22Rv1 (cell line): ENCODE data around the gene ACR.
A peak's percentile ranks its signal among the peaks of the same experiment; 100 is the strongest.
"Not testable (repeated sequence)": the region's sequence is repeated elsewhere in the genome, so short reads cannot be mapped to it uniquely, and the experiment has no call there.

Source experiments
- H3K27ac ChIP-seq: fragments of 450-650 bp; 2 replicates; pipeline ENCODE4 v1.5.1; 2017
- CTCF ChIP-seq: fragments of 450-650 bp; IDR thresholded peaks from 2 replicates; pipeline ENCODE4 v1.5.1; 2017; ENCODE audit warnings: mild to moderate bottlenecking

ACR gene

GRCh38 chr22:50756949-50757491 lies 19.0 kb downstream of the ACR start:
- peak overlapping the region; percentile 73 for H3K27ac ChIP-seq
- TF ChIP-seq CTCF, result 0 out of 2 replicates have a peak, but pooled peaks have one; percentile 8

- not testable (repeated sequence) for H3K27ac ChIP-seq
Observed at GRCh38 chr22:50759597-50760341, 21.8 kb downstream of the ACR start.

GRCh38 chr22:50761829-50762228 lies 23.8 kb downstream of the ACR start:
- H3K27ac ChIP-seq, result not testable (repeated sequence)

GRCh38 chr22:50764288-50764687 lies 26.3 kb downstream of the ACR start:
- H3K27ac ChIP-seq, result not testable (repeated sequence)

GRCh38 chr22:50775132-50775531 lies 37.1 kb downstream of the ACR start:
- not testable (repeated sequence) for H3K27ac ChIP-seq
- TF ChIP-seq CTCF, result peak; percentile 52

DNA sequence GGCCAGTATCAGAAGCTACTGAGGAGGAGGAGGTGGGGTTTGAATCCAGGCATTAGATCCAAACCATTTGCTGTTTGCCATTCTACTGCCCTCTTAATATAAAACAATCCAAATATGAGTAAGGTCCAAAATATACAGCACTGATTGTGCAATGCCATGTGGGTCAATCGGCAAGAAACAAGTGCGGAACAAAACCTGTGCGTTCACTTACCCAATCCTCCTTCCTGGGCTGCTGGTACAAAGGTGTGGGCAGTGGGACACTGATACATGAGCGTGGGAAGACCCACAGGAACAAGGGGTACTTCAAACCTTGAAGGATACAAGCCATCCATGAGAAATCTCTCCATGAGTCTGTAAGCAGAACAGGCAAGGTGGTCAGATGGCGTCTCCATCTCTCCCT lies 39.6 kb downstream of the ACR start:
- H3K27ac ChIP-seq, result not testable (repeated sequence)

DNA sequence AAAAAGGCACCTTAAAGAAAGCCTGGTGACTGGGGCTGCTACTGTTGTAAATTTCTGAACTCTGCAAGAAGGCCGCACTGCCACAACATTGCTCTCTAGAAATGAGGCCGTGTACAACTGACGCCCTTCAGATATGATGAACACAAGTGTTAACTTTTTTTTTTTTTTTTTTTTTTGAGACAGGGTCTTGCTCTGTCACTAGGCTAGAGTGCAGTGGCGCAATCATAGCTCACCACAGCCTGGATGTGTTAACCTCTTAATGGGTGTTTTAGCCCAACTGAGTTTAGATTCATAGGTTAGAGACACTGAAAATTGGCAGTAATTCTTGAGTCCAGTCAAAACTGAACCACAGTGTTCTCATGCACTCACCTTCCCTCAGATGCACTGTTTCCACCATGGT lies 42.2 kb downstream of the ACR start:
- not testable (repeated sequence) for H3K27ac ChIP-seq

GRCh38 chr22:50782253-50782652 lies 44.2 kb downstream of the ACR start:
- H3K27ac ChIP-seq, result not testable (repeated sequence)

GRCh38 chr22:50783033-50783879 lies 45.3 kb downstream of the ACR start, which contains the start of gene RABL2B:
Gene RABL2B, minus strand, starts transcription at chr22:50783636. Its CDS starts 1,342 bp downstream, at chr22:50782294.
- H3K27ac ChIP-seq, result not testable (repeated sequence)

- not testable (repeated sequence) for H3K27ac ChIP-seq
Observed at GRCh38 chr22:50783880-50784276, 45.9 kb downstream of the ACR start.

DNA sequence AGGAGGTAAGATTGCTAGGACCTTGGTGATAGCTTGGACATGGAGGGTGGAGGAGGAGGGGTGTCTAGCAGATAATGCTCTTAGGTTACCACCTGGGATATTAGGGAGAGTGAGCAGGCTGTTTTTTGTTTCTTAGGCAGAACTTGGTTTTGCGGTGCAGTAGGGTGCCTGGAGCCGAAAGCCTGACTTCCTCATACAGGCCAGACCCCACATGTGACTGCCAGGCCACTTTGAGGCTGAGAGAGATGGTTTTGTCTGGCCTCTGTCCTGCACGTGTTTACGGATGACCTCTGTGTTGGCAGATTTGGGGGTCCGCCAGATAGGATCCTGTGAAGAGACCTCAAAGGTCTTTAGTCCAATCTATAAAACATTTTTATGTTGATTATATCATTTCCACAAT lies 47.3 kb downstream of the ACR start:
- H3K27ac ChIP-seq, result not testable (repeated sequence)

DNA sequence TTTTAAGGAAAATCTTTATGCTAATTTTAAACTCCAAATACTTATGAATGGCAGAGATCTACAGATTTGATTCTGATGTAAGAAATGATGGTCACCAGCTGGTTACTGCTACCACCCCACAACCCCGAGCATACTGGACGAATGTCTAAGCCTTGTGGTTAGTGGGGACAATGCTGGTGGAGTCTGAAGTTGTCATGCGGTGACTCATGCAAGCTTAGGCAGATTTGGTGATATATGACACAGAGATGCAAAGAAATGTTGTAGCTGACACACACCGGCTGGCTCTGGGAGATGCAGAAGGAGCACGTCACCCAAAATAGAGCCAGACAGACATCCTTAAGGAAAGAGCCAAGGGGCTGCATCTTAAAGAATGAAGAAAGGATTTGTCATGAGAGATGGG lies 48.9 kb downstream of the ACR start:
- not testable (repeated sequence) for H3K27ac ChIP-seq
